GM20000 (cell line): ENCODE measurements around the gene ARHGAP45.

Source experiments
- DNase-seq: peaks from one replicate; pipeline ENCODE4 v3.0.0; 2012; ENCODE audit warnings: low spot score
- TF ChIP-seq, protein P1 (sequence below): IDR thresholded peaks from 2 replicates; pipeline ENCODE4 v1.5.1; 2012; ENCODE audit warnings: mild to moderate bottlenecking, control low read depth; ENCODE audit errors: extremely low read depth, missing control alignments

The ARHGAP45 gene

DNA sequence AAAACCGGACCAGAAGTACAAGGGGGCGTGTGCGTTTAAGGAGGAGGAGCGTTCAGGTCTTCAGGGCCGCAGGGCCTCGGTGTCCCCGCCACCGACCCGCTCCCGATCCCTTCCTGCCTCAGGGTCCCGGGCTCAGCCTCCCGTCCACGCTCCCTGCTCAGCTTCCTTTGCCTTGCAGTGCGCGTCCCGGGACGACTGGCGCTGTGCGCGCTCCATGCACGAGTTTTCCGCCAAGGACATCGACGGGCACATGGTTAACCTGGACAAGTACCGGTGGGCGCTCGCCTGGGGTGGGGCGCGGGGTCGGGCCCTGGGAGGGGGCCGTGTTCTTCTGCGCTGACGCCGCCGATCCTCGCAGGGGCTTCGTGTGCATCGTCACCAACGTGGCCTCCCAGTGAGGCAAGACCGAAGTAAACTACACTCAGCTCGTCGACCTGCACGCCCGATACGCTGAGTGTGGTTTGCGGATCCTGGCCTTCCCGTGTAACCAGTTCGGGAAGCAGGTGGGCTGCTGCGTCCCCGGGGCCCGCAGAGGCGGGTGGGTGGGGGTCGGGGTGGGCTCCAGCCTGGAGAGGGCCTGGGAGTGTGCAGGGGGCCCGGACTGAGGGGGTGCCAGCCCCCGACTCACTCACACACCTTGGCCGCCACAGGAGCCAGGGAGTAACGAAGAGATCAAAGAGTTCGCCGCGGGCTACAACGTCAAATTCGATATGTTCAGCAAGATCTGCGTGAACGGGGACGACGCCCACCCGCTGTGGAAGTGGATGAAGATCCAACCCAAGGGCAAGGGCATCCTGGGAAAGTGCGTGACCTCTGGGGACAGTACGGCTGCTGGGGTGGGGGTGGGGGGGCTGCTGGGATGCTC lies 38.3 kb downstream of the ARHGAP45 start:
- DNase-seq: peak; percentile 77
- TF ChIP-seq, protein P1, sequence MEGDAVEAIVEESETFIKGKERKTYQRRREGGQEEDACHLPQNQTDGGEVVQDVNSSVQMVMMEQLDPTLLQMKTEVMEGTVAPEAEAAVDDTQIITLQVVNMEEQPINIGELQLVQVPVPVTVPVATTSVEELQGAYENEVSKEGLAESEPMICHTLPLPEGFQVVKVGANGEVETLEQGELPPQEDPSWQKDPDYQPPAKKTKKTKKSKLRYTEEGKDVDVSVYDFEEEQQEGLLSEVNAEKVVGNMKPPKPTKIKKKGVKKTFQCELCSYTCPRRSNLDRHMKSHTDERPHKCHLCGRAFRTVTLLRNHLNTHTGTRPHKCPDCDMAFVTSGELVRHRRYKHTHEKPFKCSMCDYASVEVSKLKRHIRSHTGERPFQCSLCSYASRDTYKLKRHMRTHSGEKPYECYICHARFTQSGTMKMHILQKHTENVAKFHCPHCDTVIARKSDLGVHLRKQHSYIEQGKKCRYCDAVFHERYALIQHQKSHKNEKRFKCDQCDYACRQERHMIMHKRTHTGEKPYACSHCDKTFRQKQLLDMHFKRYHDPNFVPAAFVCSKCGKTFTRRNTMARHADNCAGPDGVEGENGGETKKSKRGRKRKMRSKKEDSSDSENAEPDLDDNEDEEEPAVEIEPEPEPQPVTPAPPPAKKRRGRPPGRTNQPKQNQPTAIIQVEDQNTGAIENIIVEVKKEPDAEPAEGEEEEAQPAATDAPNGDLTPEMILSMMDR: no peak

DNA sequence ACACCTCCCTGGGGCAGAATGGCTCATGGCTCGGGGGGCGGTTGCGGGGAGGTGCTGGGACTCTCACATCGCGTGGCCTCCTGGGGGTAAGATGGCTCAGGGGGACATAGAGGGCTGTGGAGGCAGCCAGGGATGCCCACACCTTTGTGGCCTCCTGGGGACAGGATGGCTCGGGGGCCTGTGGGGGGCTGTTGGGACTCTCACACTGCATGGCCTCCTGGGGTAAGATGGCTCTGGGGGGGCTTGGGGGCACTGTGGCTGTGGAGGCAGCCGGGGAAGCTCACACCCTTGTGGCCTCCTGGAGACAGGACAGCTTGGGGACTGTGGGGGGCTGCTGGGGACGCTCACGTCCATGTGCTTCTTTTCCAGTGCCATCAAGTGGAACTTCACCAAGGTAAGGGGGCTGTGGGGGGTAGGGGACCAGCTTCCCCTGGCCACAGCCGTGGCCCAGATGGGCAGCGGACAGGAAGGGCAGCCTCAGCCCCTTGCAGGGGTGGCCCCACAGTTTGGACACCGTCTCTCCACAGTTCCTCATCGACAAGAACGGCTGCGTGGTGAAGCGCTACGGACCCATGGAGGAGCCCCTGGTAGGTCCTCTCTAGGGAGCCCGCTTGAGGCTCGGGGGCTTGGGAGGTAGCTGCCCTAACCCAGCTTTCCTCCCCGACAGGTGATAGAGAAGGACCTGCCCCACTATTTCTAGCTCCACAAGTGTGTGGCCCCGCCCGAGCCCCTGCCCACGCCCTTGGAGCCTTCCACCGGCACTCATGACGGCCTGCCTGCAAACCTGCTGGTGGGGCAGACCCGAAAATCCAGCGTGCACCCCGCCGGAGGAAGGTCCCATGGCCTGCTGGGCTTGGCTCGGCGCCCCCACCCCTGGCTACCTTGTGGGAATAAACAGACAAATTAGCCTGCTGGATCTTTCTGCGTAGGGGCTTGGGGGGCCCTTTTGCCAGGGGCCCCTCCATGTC lies 39.2 kb downstream of the ARHGAP45 start:
- no peak for DNase-seq
- TF ChIP-seq, protein P1: no peak

DNA sequence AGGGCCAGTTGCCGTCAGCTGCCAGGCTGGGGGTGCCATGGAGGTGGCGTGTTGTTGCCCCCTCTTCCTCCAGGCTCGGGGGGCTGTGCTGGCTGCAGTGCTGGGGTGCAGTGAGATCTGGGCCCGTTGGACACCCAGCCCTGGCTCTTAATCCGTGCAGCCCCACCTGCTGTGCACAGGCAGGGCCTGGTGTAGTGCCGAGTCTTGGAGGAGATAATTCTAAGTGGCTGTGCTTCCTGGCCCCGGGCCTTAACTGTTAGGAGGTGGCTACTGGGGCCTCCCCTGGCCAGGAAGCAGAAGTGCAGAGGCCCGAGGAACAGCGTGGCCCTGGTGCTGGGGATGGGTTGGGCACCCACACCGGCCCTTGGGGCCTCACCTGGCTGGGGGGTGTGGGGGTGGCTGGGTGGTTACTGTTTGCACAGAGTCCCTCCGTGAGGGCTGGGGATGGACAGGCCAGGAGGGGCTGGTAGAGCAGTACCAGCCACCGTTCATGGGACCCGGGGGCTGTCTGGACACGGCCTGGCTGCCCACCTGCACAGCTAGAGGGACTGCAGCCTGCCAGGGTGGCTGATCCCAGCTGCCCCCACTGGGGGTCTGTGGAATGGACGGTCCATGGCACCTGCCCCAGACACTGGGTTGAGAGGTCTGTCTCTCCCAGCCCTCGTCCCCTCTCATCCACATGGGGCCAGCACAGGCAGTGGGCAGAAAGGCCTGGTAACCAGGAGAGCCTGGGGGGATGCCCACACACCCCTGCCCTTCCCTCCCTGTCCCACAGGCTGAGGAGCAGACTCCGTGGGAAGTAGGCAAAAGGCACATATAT lies 40.1 kb downstream of the ARHGAP45 start:
- TF ChIP-seq, protein P1: peak; percentile 3
- no peak for DNase-seq

DNA sequence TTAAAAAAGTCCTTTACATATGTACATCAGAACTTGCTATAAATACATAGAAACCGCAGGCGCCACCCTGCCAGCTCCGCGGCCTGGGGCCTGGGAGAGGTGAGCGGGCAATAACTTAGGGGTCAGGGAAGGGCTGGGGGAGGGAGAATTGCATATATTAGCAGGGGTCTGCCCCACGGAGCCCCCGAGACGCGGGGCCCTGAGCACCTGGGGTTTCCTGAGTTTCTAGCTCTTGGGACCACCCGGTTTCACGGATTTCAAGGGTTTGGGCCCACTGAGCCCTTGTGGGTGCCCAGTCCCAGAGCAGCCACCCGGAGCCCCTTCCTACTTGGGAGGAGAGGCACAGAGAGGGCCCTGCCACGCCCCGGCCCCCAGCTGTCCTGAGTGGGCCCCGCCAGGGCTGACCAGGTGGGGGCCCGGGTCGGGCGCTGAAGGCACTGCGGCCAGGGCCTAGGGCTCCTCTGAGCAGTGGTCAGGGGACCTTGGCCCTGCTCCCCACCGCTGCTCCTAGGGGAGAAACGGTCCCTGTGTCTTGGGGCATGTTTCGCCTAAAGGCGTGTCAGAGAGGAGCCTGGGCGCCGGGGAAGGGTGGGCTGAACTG lies 40.8 kb downstream of the ARHGAP45 start:
- DNase-seq: no peak
- TF ChIP-seq, protein P1: no peak

- no peak for DNase-seq
Measured at GRCh38 chr19:1108291-1109031, 41.5 kb downstream of the ARHGAP45 start.

More at GRCh38 chr19:1108291-1109031, 41.5 kb downstream of the ARHGAP45 start:
- TF ChIP-seq, protein P1: no peak
